ENCODE measurements around the gene GP9.

GRCh38 chr3:129030611-129031010 is 30.0 kb upstream of the GP9 start:
- TF ChIP-seq CTCF (conservative IDR thresholded peaks at IDR 0.05 in 1 of 2, IDR thresholded peaks at IDR 0.05 in 1 of 2; ENCODE audit: low read depth in 1 of 2, low read length in 2 of 2) = no peak
- TF ChIP-seq EZH2 (IDR thresholded peaks at IDR 0.05; ENCODE audit: low read length, missing control alignments) = no peak

Measured in fibroblast of lung (primary cell).